MM.1S (cell line): ENCODE measurements around the gene CYB5R4.

Experiments used
- DNase-seq: peaks from one replicate; pipeline ENCODE4 v3.0.0-alpha.2; 2015
- H2AFZ ChIP-seq: fragments of 300-600 bp; sonication (generic); 2 replicates; pipeline ENCODE4 v1.6.0; 2016; ENCODE audit warnings: antibody characterized with exemption, low read length
- H3F3A ChIP-seq: fragments of 300-600 bp; sonication (generic); 2 replicates; pipeline ENCODE4 v1.6.1; 2016; ENCODE audit warnings: mild to moderate bottlenecking, antibody characterized with exemption, low read length, moderate library complexity, mixed read lengths; ENCODE audit not compliant: insufficient read depth
- H3K27ac ChIP-seq: fragments of 300-600 bp; sonication (generic); 2 replicates; pipeline ENCODE4 v1.5.1; 2016; ENCODE audit warnings: mild to moderate bottlenecking, low read length
- H3K27me3 ChIP-seq: fragments of 300-600 bp; sonication (generic); replicated peaks from 2 replicates; pipeline ENCODE4 v1.6.0; 2016; ENCODE audit warnings: low read length; ENCODE audit not compliant: insufficient read depth
- H3K36me3 ChIP-seq: fragments of 300-600 bp; sonication (generic); replicated peaks from 2 replicates; pipeline ENCODE4 v1.6.1; 2016; ENCODE audit warnings: mild to moderate bottlenecking, low read length, mixed read lengths; ENCODE audit not compliant: insufficient read depth
- H3K4me1 ChIP-seq: fragments of 300-600 bp; sonication (generic); 2 replicates; pipeline ENCODE4 v1.6.1; 2016; ENCODE audit warnings: low read length, mixed read lengths
- H3K4me2 ChIP-seq: fragments of 300-600 bp; sonication (generic); 2 replicates; pipeline ENCODE4 v1.6.0; 2016; ENCODE audit warnings: low read depth, low read length
- H3K4me3 ChIP-seq: fragments of 300-600 bp; sonication (generic); 2 replicates; pipeline ENCODE4 v1.5.1; 2016; ENCODE audit warnings: low read length, mixed read lengths
- H3K79me2 ChIP-seq: fragments of 300-600 bp; sonication (generic); 2 replicates; pipeline ENCODE4 v1.6.1; 2016; ENCODE audit warnings: mixed run types, low read length, mixed read lengths
- H3K9ac ChIP-seq: fragments of 300-600 bp; sonication (generic); 2 replicates; pipeline ENCODE4 v1.6.1; 2016; ENCODE audit warnings: low read length, mixed read lengths
- H3K9me2 ChIP-seq: fragments of 300-600 bp; sonication (generic); replicated peaks from 2 replicates; pipeline ENCODE4 v1.6.1; 2016; ENCODE audit warnings: mild to moderate bottlenecking, low read length, mixed read lengths; ENCODE audit not compliant: insufficient read depth
- H3K9me3 ChIP-seq: fragments of 300-600 bp; sonication (generic); replicated peaks from 2 replicates; pipeline ENCODE4 v1.6.1; 2016; ENCODE audit warnings: mild to moderate bottlenecking, low read length, mixed read lengths; ENCODE audit not compliant: insufficient read depth
- H4K20me1 ChIP-seq: fragments of 300-600 bp; sonication (generic); 2 replicates; pipeline ENCODE4 v1.6.1; 2016; ENCODE audit warnings: mild to moderate bottlenecking, low read length, moderate library complexity, mixed read lengths; ENCODE audit not compliant: insufficient read depth
- CTCF ChIP-seq: fragments of 300-600 bp; sonication (generic); IDR thresholded peaks from 2 replicates; pipeline ENCODE4 v1.5.1; 2016; ENCODE audit warnings: antibody characterized with exemption, low read length, mixed read lengths
- EZH2 ChIP-seq: fragments of 300-600 bp; sonication (generic); optimal IDR thresholded peaks from 2 replicates; pipeline ENCODE3; 2017; ENCODE audit warnings: low read depth, mild to moderate bottlenecking, antibody characterized with exemption, low read length, mixed read lengths
- EZH2phosphoT487 ChIP-seq: fragments of 300-600 bp; sonication (generic); IDR thresholded peaks from 2 replicates; pipeline ENCODE4 v1.6.1; 2018; ENCODE audit warnings: antibody characterized with exemption, low read length

The CYB5R4 gene

GRCh38 chr6:83978997-83979396 is 119.5 kb downstream of the CYB5R4 start:
- DNase-seq: no peak
- Histone ChIP-seq H3K27me3 (no peaks in the 10 kb centered on the region), H3K9me3 (no peaks in the 10 kb centered on the region), H3K27ac (no peak overlapping the region), H3K36me3 (no peaks in the 10 kb centered on the region), H3K9me2 (no peaks in the 10 kb centered on the region), H3K9ac (no peak overlapping the region), H3K4me3 (no peak overlapping the region), H3K79me2 (no peaks in the 10 kb centered on the region), H3K4me1 (no peaks in the 10 kb centered on the region), H3K4me2 (no peak overlapping the region), H4K20me1 (no peaks in the 10 kb centered on the region), H2AFZ (no peak overlapping the region), H3F3A (no peaks in the 10 kb centered on the region)
- TF ChIP-seq EZH2phosphoT487 (no peak), EZH2 (no peak), CTCF (no peak)

GRCh38 chr6:83984411-83984810 is 124.9 kb downstream of the CYB5R4 start:
- no peak overlapping the region for H3K9ac ChIP-seq
- no peaks in the 10 kb centered on the region for H4K20me1 ChIP-seq
- no peak overlapping the region for H3K4me2 ChIP-seq
- no peak overlapping the region for H3K4me3 ChIP-seq
- no peaks in the 10 kb centered on the region for H3K79me2 ChIP-seq
- H3K4me1 ChIP-seq: no peaks in the 10 kb centered on the region
- no peaks in the 10 kb centered on the region for H3F3A ChIP-seq
- H3K27ac ChIP-seq: no peak overlapping the region
- H3K27me3 ChIP-seq: no peaks in the 10 kb centered on the region
- H3K9me2 ChIP-seq: no peaks in the 10 kb centered on the region
- H3K36me3 ChIP-seq: no peaks in the 10 kb centered on the region
- no peak for DNase-seq
- TF ChIP-seq EZH2: no peak
- H2AFZ ChIP-seq: no peak overlapping the region
- H3K9me3 ChIP-seq: no peaks in the 10 kb centered on the region

- Histone ChIP-seq H3K79me2 (no peaks in the 10 kb centered on the region), H3K4me1 (no peaks in the 10 kb centered on the region), H3K4me3 (no peak overlapping the region), H3K9me2 (no peaks in the 10 kb centered on the region), H3K27ac (no peak overlapping the region), H2AFZ (no peak overlapping the region), H3F3A (no peaks in the 10 kb centered on the region), H3K9ac (no peak overlapping the region), H4K20me1 (no peaks in the 10 kb centered on the region), H3K4me2 (no peak overlapping the region), H3K9me3 (no peaks in the 10 kb centered on the region), H3K36me3 (no peaks in the 10 kb centered on the region), H3K27me3 (no peaks in the 10 kb centered on the region)
- DNase-seq: no peak
- TF ChIP-seq EZH2 (no peak), EZH2phosphoT487 (no peak), CTCF (no peak)
Observed at GRCh38 chr6:83985308-83985713, 125.8 kb downstream of the CYB5R4 start.

- no peak overlapping the region for H3K4me2 ChIP-seq
- H3K9ac ChIP-seq: no peak overlapping the region
- no peaks in the 10 kb centered on the region for H3K27me3 ChIP-seq
- no peak overlapping the region for H3K4me3 ChIP-seq
- no peaks in the 10 kb centered on the region for H3K36me3 ChIP-seq
- no peaks in the 10 kb centered on the region for H3K9me3 ChIP-seq
- TF ChIP-seq EZH2 (no peak), CTCF (no peak), EZH2phosphoT487 (no peak)
- H3K9me2 ChIP-seq: no peaks in the 10 kb centered on the region
- H3K4me1 ChIP-seq: no peaks in the 10 kb centered on the region
- no peak for DNase-seq
- H2AFZ ChIP-seq: no peak overlapping the region
- H4K20me1 ChIP-seq: no peaks in the 10 kb centered on the region
- H3K27ac ChIP-seq: no peak overlapping the region
- H3K79me2 ChIP-seq: no peaks in the 10 kb centered on the region
- no peaks in the 10 kb centered on the region for H3F3A ChIP-seq
Observed at GRCh38 chr6:83985715-83986114, 126.2 kb downstream of the CYB5R4 start.
